Activated CD8-positive, alpha-beta memory T cell treated with anti-CD3 and anti-CD28 coated beads, Interleukin-2, amount 50 U/mL, for 24 hours (primary cell): ENCODE data around the gene MEIOB.
"Not testable (repeated sequence)": the region's sequence is repeated elsewhere in the genome, so short reads cannot be mapped to it uniquely, and the experiment has no call there.

Experiments used
- DNase-seq: peaks from one replicate; pipeline ENCODE4 v3.0.0-alpha.2; 2020; ENCODE audit errors: extremely low read depth

MEIOB gene

DNA sequence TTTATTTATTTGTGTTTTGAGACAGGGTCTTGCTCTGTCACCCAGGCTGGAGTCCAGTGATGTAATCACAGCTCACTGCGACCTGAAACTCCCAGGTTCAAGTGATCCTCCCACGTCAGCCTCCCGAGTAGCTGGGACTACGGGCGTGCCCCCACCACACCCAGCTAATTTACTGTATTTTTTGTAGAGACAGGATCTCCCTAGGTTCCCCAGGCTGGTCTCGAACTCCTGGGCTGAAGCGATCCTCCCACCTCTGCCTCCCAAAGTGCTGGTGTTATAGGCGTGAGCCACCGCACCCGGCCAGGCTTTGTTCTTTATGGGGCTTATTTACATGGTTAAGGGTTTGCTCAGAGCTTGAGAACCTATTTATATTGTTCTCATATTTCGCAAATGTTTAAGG is 5.8 kb upstream of the MEIOB start:
- no peak for DNase-seq

DNA sequence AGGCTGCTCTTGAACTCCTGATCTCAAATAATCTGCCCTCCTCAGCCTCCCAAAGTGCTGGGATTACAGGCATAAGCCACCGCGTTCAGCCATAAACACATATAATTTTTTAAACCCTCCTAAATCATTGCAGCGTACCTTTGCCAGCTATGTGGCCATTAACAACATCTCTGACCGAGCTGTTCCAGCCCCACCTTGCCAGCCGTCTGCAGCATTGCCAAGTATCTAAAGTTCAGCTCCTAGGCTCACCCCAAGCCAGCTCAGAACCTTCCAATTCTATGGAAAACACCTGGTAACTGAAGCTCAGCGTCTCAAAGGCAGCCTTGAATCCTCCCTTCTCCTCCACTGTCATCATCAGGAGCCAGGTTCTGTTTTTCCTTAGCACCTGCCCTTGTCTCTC is 5.1 kb upstream of the MEIOB start:
- no peak for DNase-seq

DNA sequence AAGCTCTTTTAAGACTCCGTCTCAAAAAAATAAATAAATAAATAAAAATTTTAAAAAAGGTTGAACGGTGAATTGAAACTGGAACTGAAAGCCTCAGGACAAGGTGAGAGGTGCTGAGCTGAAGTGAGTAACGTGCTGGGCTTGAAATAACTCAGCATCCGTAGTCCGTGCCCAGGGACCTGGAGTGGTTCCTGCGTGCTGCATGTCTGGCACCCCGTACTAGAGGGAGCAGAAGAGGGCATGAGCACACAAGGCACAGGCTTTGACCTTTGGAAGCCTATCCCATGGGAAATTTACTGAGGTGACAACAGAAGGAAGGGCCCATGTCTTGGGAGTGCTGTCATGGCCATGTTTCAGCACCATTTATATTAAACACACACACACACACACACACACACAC is 4.5 kb upstream of the MEIOB start:
- DNase-seq = no peak

DNA sequence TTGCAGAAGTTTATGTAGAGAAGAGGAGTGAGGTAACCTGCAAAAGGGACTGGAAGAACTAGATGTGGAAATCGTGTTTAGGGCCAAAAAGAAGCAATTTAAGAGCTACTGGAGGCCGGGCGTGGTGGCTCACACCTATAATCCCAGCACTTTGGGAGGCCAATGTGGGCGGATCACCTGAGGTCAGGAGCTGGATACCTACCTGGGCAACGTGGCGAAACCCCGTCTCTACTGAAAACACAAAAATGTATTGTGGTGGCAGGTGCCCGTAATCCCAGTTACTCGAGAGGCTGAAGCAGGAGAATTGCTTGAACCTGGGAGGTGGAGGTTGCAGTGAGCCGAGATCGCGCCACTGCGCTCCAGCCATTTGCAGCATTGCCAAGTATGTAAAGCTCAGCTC is 4.1 kb upstream of the MEIOB start:
- not testable (repeated sequence) for DNase-seq

DNA sequence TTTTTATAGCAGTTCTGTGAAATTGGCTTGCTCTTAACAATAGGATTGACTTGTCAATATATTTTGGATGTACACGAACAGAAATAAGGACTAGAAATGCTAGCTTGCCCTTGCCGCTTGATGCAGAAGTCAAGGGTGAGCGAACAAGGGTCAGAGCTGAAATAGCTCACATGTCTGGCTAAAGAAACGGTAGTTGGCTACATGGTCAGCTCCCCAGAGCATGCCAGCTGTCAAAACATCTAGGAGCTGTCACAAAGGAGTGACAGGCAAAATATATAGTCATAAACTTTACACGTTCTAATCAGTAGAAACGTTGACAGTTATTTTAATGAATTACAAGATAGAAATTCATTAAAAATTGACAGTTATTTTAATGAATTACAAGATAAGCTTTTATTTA is 2.9 kb upstream of the MEIOB start:
- no peak for DNase-seq

DNA sequence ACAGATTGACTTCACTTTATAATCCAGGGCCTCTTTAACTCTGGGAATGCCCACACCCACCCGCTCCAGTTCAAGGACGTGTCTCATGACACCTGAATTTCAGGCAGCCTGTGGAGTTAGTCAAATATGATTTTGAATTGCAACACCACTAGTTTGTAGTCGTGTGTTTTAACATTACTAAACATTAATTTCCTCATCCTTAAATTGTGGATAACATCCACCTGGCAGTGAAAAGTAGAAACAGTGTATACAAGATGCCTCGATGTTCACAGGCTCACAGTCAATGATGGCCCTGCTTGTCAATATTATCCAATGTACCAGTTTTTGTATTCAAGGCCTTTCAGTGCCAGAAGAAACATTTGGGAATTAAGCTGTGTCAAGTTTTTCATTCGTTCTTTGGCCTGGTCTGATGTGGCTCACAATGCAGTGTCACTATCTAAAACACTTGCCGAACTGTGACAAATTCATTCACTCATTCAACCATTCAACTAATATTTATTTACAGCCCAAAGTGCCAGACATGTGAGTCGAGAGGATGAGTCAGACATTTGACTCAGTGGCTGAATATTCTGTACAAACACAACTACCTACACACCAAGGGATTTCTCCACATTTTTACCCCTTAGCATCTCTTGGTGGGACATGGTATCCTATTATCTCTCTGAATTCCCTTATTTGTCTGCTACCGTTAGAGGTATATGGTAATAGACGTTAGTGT is 1.4 kb downstream of the MEIOB start:
- no peak for DNase-seq

DNA sequence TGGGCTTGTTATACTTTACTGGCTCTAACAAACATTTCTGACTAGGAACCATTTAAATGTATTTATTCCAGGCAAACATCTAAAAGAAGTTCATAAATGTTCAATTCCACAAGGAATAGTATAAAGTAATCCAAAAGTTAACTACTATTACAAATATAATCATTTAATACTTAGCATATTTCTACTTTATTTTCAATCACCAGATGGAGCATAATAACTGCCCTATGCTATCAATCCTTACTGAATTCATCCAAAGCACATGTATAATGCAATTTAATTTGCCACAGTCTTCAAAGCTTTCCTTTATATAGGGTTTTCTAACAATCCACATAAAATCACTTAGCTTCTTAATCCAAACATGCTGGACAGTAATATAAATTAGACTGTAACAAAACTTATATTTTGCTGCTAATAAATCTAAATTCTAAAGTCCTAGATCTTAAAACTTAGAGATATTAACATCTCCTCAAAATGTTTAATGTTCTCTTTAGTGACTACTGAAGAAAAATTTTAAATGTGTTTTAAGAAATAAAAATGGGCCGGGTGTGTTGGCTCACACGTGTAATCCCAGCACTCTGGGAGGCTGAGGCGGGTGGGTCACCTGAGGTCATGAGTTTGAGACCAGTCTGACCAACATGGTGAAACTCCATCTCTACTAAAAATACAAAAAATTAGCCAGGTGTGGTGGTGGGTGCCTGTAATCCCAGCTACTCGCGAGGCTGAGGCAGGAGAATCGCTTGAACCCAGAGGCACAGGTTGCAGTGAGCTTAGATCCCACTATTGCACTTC is 5.9 kb downstream of the MEIOB start:
- DNase-seq = no peak

DNA sequence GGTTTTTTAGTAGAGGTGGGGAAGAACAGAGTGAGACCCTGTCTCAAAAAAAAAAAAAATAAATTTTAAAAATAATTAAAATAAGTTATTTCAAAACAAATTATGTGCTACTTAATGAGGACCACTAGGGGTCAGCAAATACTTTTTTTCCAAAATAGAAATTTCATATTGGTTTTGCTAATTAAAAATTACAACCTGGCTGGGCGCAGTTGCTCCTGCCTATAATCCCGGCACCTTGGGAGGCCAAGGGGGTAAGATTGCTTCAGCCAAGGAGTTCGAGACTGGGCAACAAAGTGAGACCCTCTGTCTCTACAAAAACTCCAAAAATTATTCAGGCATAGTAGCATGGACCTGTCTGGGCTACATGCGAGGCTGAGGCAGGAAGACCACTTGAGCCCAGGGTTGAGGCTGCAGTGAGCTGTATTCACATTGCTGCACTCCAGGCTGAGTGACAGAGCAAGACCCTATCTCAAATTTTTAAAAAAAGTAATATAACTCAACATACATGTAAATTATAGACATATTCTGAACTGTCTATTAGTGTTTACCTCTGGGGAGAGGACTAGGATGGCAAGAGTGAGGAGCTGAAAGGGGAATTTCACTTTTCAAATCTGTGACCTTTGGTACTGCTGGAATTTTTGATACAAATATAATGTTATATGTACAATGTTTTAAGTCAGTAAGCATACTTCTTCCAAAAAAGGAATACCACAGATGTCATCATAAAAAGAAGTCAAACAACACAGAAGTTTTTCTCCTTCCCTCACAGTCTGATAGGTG is 8.1 kb downstream of the MEIOB start:
- DNase-seq = no peak

DNA sequence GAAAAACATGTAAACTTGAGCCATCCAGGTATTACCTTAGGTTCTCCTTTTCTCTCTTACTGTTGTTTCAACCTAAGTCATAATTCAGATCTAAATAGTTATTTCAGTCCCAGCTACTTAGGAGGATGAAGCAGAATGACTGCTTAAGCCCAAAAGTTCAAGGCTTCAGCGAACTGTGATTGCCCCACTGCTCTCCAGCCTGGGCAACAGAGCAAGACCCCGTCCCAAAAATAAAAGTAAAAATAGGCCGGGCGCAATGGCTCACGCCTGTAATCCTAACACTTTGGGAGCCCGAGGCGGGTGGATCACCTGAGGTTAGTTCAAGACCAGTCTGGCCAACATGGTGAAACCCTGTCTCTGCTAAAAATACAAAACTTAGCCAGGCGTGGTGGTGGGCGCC is 9.6 kb downstream of the MEIOB start:
- DNase-seq = no peak

DNA sequence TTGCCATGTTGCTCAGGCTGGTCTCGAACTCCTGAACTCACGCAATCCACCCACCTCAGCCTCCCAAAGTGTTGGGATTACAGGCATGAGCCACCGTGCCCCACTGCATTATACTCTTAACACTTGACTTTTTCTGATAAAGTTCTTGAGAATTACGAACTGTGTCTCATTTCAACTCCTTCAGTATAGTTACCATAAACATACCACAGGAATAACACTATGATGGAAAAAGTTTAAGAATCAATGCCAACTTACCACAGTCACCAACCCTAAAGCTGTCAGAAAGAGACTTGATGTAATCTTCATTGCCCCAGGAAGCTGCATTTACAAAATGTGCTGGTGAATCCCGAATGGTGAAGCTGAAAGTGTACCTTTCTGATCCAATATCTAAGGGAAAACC is 10.2 kb downstream of the MEIOB start:
- DNase-seq = no peak

DNA sequence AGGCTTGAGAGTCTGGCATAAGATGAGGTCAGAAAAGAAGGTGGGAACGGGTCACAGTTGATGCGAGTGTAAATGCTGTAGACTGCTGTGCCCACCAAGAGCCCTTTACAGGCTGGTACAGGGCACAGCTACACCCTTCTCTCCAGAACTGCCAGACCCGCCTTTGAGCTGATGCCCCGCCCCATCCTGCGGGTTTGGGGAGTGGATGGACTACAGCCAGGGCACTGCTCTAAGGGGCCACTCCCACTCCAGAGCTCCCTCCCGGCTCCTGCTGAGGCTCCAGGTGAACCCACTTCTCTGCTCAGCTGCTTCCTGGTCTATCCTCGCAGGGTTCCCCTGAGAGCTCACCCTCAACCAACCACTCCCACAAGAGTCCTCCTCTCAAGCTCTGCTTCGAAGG is 12.3 kb downstream of the MEIOB start:
- no peak for DNase-seq

DNA sequence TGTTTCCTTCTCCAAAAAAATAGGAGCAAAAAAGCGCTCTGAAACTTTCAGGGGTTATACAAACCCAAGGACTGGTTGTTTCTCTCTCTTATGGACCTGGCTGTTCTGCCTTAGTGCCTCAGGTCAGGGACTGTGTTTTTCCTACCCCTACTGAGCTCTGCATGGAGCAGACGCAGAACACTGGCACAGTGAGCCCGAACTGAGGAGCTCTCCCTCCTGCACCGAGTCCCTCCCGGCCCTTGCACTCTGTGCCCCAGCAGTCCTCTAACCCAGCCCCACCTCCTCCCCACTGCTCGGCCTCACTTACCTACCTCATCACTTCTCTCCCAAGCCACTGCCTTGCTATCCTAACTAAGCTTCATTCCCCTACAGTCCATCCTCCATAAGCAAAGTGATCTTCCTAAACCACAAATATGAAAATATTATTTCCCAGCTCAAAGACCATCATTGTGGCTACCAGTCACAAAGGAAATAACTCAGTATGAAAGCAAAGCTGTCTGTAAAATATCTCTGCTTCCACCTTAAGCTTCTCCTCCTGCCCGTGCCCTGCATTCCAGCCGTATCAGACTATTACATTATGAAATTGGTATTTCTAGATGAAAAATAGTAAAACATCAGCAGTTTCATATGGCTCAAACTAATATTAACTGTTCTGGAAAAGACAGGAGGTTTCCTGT is 13.6 kb downstream of the MEIOB start:
- DNase-seq = no peak

DNA sequence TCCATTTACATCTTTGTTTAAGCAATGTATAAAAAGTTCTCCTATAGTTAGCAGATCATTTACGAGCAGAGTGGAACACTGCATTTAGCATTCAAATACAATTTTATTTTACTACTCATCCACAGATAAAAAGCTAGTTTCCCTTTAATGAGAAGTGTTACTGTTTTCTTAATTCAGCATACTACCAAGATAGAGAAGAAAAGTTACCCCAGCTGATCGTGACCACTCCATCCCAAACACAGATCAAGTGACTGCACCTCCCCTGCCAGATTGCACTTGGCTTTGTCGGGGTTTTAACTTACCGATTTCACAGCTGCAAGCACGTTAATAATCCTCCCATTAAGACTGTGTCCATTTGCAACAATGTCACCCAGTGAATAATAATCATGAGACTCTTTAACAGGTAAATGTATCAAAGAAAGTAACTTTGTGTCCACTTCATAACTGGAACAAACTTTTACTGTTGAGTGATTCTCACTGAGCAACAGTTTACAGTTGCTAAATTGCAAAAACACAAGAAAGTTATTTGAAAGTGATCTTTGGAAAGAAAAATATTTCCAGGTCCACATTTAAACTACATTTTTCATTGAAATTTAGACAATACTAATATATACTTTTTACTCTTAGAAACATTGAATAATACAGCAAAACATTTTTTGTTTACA is 14.4 kb downstream of the MEIOB start:
- no peak for DNase-seq

DNA sequence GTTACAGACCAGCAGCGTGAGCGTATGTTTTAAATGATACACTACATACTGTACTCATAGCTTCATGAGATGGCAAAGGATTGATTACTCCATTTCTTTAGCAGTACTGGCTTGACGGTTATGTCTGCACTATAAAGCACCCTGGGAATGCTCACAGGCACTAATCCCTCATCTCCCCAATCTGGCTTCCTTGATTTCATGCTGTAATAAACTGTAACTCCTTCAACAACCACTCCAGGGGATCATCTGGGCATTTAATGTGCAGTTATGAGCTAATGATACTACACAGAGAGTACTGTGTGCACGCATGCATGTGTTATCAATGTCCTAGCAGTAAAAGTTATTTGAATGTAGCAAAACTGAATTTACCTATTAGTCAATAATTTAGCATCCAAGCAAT is 20.2 kb downstream of the MEIOB start:
- no peak for DNase-seq

DNA sequence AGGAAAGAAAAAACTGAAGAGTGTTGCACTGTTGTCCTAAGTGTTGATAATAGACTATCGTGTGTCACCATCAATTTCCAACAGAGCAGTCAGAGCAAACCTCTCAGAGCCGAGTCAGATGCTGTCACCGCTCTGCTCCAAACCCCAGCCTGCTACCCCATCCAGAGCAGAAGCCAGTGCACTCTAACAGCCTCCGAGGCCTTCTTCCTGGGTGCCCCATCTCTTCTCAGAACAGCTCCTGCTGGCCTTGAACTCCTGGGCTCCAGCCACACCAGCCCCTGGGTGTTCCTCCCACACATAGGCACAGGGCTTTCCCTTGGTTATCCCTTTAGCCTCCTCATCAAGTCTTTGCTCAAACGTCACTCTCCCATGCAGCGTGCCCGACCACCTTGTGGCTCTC is 21.0 kb downstream of the MEIOB start:
- DNase-seq = no peak

DNA sequence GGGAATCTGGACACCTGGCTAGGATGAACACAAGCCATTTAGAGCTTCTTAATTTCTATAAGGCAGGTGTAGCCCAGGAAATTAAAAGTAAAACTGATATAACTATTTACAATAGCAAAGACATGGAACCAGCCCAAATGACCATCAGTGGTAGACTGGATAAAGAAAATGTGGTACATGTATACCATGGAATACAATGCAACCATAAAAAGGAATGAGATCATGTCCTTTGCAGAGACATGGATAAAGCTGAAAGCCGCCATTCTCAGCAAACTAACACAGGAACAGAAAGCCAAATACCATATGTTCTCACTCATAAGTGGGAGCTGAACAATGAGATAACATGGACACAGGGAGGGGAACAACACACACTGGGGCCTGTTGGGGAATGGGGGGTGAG is 25.5 kb downstream of the MEIOB start:
- DNase-seq = no peak

DNA sequence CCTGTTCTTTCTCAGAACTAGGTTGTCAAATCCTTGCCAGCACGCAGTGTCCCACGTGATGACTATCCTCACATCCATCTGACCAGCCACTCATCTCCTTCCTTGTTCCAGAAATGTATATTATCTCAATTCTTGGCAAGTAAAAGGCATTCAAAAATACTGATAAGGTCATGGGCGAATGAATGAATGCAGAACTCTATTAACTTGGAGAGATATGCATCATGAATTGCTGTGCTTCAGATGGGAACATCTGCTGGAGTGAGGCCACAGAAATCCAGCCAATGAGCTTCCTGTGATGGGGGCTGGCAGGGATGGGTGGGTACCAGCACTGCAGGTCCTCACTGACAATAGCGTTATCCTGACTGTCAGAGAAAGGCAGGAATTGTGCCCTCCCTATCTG is 26.0 kb downstream of the MEIOB start:
- no peak for DNase-seq

DNA sequence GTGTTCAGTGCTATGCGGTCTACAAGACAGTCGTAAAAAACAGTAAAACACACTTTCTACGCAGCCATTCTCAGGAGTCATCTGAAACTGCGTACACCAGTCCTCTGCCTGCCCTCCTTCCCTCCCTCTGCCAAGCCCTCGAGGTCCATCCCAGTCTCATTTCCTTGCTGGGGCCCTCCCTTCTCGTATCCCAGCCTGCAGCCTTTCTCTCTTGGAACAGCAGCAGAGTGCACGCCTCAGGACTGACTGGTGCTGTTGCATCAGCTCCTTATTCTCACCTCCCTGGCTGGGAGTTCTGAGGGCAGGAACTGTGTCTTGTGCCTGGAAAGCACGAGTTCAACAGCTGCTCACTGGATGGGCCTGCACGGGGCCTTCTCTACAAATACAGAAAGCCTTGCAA is 32.4 kb downstream of the MEIOB start:
- DNase-seq = no peak

DNA sequence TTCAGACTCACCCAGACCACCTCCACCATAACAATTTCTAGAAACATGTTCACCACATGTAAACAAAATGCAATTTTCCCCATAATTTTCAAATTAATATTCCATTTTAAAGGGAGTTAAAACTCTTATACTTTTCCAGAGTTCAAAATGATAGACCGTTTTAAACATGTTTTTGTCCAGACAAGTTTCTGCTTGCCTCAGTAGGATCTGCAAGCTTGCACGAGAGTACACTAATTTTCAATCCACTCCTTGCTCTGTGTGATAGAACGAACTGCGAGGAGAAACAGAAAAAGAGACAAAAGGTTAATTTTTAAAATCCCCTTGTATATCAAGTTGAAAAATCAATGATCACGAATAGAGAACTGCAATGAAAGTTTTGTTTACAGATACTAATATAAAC is 37.9 kb downstream of the MEIOB start:
- no peak for DNase-seq

DNA sequence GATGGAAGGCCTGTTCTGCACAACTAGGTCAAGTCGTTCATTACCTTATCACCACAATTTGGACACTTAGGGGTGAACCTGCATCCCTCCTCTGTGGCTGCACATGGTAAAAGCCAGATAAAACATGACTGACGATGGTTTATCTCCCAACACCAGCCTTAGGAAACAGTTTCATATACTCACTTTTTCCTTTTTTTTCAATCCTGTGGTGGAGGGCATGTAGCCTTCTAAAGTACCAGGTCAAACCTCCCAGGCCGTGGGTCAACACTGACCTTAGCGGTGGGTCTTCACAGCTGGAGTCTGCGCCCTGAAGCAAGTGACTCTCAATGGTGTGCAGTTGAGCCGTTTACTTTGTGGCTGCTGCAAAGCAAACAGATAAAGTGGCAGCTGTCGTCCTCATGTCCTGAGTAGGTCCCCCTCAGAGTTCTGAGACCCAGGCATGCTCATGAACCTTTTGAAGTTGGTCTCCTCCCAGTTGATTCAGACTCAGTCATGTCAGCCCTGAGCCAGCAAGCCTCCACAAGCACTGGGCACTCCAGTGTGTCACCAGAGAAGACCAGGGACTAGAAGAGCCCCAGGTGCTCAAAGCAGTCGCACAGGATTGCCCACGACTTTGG is 39.0 kb downstream of the MEIOB start:
- no peak for DNase-seq
